NCI-H1694 treated with DMSO at 0.1 percent for 48 hours (cell line): Measurements from ENCODE around the gene ZNF566.

ENCODE experiments used
- DNase-seq: peaks from one replicate; lab custom pipeline; 2025; lab: John Stamatoyannopoulos, UW

The ZNF566 gene

GRCh38 chr19:36441339-36441738, 48.0 kb downstream of the ZNF566 start:
- DNase-seq: no peak

GRCh38 chr19:36436531-36436930, 52.8 kb downstream of the ZNF566 start:
- no peak for DNase-seq

GRCh38 chr19:36423925-36424324, 65.4 kb downstream of the ZNF566 start:
- DNase-seq: no peak

GRCh38 chr19:36421749-36422481, 67.4 kb downstream of the ZNF566 start:
- no peak for DNase-seq

GRCh38 chr19:36420961-36421748, 68.2 kb downstream of the ZNF566 start:
- DNase-seq: no peak

GRCh38 chr19:36418287-36419001, 70.9 kb downstream of the ZNF566 start, which contains the start of gene ZFP82:
ZFP82 (minus strand) TSS chr19:36418644; CDS start chr19:36409789, 8,855 bp downstream.
- DNase-seq: peak; percentile 23

- DNase-seq: no peak
These were observed 71.5 kb downstream of the ZNF566 start for GRCh38 chr19:36417752-36418286.

- no peak for DNase-seq
These were observed 79.5 kb downstream of the ZNF566 start for GRCh38 chr19:36409841-36410240.

- no peak for DNase-seq
These were observed 81.3 kb downstream of the ZNF566 start for GRCh38 chr19:36408101-36408500.

GRCh38 chr19:36404498-36404897, 84.9 kb downstream of the ZNF566 start:
- DNase-seq: no peak

GRCh38 chr19:36401475-36401874, 87.9 kb downstream of the ZNF566 start:
- no peak for DNase-seq

- DNase-seq: no peak
These were observed 90.8 kb downstream of the ZNF566 start for GRCh38 chr19:36398571-36398970.
